GM13977 (cell line): ENCODE measurements around the gene ACOT7.

Experiments
- DNase-seq: peaks from one replicate; pipeline ENCODE4 v3.0.0; 2012; ENCODE audit warnings: low spot score
- CTCF ChIP-seq: IDR thresholded peaks from 2 replicates; pipeline ENCODE4 v1.5.1; 2012; ENCODE audit warnings: mild to moderate bottlenecking, control low read depth; ENCODE audit not compliant: insufficient read depth; ENCODE audit errors: extremely low read depth, missing control alignments
- in situ Hi-C: fragments of 300-500 bp; cut with MboI; formaldehyde crosslinking; loops from one replicate; pipeline ENCODE4 v1.12.0; 2022; ENCODE audit warnings: low sequenced_read_pairs, low pct_unique_long_range_greater_than_20kb, mixed read lengths, inconsistent platforms; ENCODE audit not compliant: unreplicated experiment

ACOT7 gene

GRCh38 chr1:6416295-6416656, 22.7 kb upstream of the ACOT7 start:
- in situ Hi-C loops = loop anchor here (10.0 kb wide), 1 partner anchor 51 kb away; no protein-coding TSS in a partner anchor
- no peak for DNase-seq
- no peak for TF ChIP-seq CTCF

GRCh38 chr1:6414881-6415626, 21.5 kb upstream of the ACOT7 start:
- no peak for TF ChIP-seq CTCF
- in situ Hi-C loops = loop anchor here (10.0 kb wide), 1 partner anchor 50 kb away; no protein-coding TSS in a partner anchor
- no peak for DNase-seq

GRCh38 chr1:6414443-6414844, 20.9 kb upstream of the ACOT7 start:
- in situ Hi-C loops = loop anchor here (10.0 kb wide), 1 partner anchor 50 kb away; no protein-coding TSS in a partner anchor
- peak; percentile 64 for TF ChIP-seq CTCF
- peak; percentile 88 for DNase-seq

- TF ChIP-seq CTCF = no peak
- in situ Hi-C loops = loop anchor here (10.0 kb wide), 1 partner anchor 48 kb away; no protein-coding TSS in a partner anchor
- DNase-seq = no peak
Observed at GRCh38 chr1:6412896-6413295, 19.3 kb upstream of the ACOT7 start.

GRCh38 chr1:6410248-6410893, 16.8 kb upstream of the ACOT7 start:
- DNase-seq = no peak
- in situ Hi-C loops = loop anchor here (10.0 kb wide), 1 partner anchor 46 kb away; no protein-coding TSS in a partner anchor
- no peak for TF ChIP-seq CTCF

GRCh38 chr1:6409733-6410132, 16.2 kb upstream of the ACOT7 start:
- no peak for DNase-seq
- in situ Hi-C loops = loop anchor here (10.0 kb wide), 2 partner anchors 45 to 165 kb away; partner anchors contain the start of gene HES3
- no peak for TF ChIP-seq CTCF
